Smooth muscle cell (in vitro differentiated cells): ENCODE measurements around the gene LFNG. TPM values are rescaled to one million over a fixed set of nuclear protein-coding genes. Genes with fewer than 3 reads are reported as not detected.
A peak's percentile ranks its signal among the peaks of the same experiment; 100 is the strongest.

Experiments used
- DNase-seq: peaks from one replicate; lab custom pipeline; 2025; ENCODE audit not compliant: unreplicated experiment; lab: John Stamatoyannopoulos, UW
- H2AFZ ChIP-seq: fragments of 200-600 bp; sonication (generic); 2 replicates; pipeline ENCODE4 v1.6.0; 2016; ENCODE audit warnings: antibody characterized with exemption, low read depth, mild to moderate bottlenecking
- H3F3A ChIP-seq: fragments of 200-600 bp; sonication (generic); 2 replicates; pipeline ENCODE4 v1.6.0; 2017; ENCODE audit warnings: antibody characterized with exemption, low read depth
- H3K27ac ChIP-seq: fragments of 200-600 bp; sonication (generic); 2 replicates; pipeline ENCODE4 v1.5.1; 2016; ENCODE audit warnings: low read depth, mild to moderate bottlenecking
- H3K27me3 ChIP-seq: fragments of 200-600 bp; sonication (generic); 2 replicates; pipeline ENCODE4 v1.6.1; 2016; ENCODE audit warnings: low read depth, mild to moderate bottlenecking
- H3K36me3 ChIP-seq: fragments of 200-600 bp; sonication (generic); 2 replicates; pipeline ENCODE4 v1.5.1; 2016; ENCODE audit warnings: low read depth
- H3K4me1 ChIP-seq: fragments of 200-600 bp; sonication (generic); 2 replicates; pipeline ENCODE4 v1.5.1; 2016; ENCODE audit warnings: low read depth
- H3K4me2 ChIP-seq: fragments of 200-600 bp; sonication (generic); 2 replicates; pipeline ENCODE4 v1.6.0; 2016; ENCODE audit warnings: mild to moderate bottlenecking
- H3K4me3 ChIP-seq: fragments of 200-600 bp; sonication (generic); 2 replicates; pipeline ENCODE4 v1.5.1; 2016; ENCODE audit warnings: mild to moderate bottlenecking
- H3K79me2 ChIP-seq: fragments of 200-600 bp; sonication (generic); 2 replicates; pipeline ENCODE4 v1.6.0; 2016; ENCODE audit warnings: low read depth, mild to moderate bottlenecking
- H3K9ac ChIP-seq: fragments of 200-600 bp; sonication (generic); 2 replicates; pipeline ENCODE4 v1.6.0; 2016; ENCODE audit warnings: low read depth
- H3K9me3 ChIP-seq: fragments of 200-600 bp; sonication (generic); replicated peaks from 2 replicates; pipeline ENCODE4 v1.5.1; 2016; ENCODE audit warnings: low read depth
- H4K20me1 ChIP-seq: fragments of 200-600 bp; sonication (generic); 2 replicates; pipeline ENCODE4 v1.6.0; 2016; ENCODE audit warnings: low read depth
- CTCF ChIP-seq: fragments of 200-600 bp; sonication (generic); IDR thresholded peaks from 2 replicates; pipeline ENCODE4 v1.5.1; 2017; ENCODE audit warnings: borderline replicate concordance, mild to moderate bottlenecking, antibody characterized with exemption; ENCODE audit not compliant: insufficient read depth, poor library complexity, severe bottlenecking
- WGBS: methylation state at CpG from one replicate; pipeline ENCODE4 v1.1.7; 2016; ENCODE audit warnings: low lambda C conversion rate; 5-methylcytosine and 5-hydroxymethylcytosine counted together
- polyA plus RNA-seq: library from polyadenylated mRNA; unstranded; fragments of >200 nt; fragmentation: Nextera tagmentation; extraction: Ambion mirVana; gene quantifications from 2 replicates; pipeline ENCODE4 v1.2.1, GENCODE V29; 2016
- total RNA-seq: library from RNA; depleted of rRNA; stranded (reverse); fragments of >200 nt; gene quantifications from 2 replicates; pipeline ENCODE4 v1.2.3, GENCODE V29; 2014

The LFNG gene
- total and polyA plus RNA-seq, 2 experiments from 2014 or later: 6.0 to 9.8 TPM

GRCh38 chr7:2523941-2524807, 4.6 kb downstream of the LFNG start:
- Histone ChIP-seq H3K27me3 (no peaks in the 10 kb centered on the region), H2AFZ (no peak overlapping the region), H3K79me2 (peaks cover 45% of the 10 kb centered on the region), H3K4me1 (peaks cover 56% of the 10 kb centered on the region), H3F3A (peaks cover 32% of the 10 kb centered on the region), H4K20me1 (peaks cover 89% of the 10 kb centered on the region), H3K9me3 (no peaks in the 10 kb centered on the region), H3K36me3 (no peaks in the 10 kb centered on the region), H3K4me3 (peak overlapping the region; percentile 59), H3K4me2 (peak overlapping the region; percentile 93), H3K27ac (peak overlapping the region; percentile 84), H3K9ac (peak overlapping the region; percentile 49)
- DNase-seq: no peak
- 35% methylated on average over 42 of the region's 51 CpGs for WGBS
- TF ChIP-seq CTCF: no peak

GRCh38 chr7:2524808-2525657, 5.5 kb downstream of the LFNG start:
- Histone ChIP-seq H4K20me1 (peaks cover 92% of the 10 kb centered on the region), H3K4me2 (peak overlapping the region; percentile 93), H3K27ac (peak overlapping the region; percentile 84)

GRCh38 chr7:2525658-2526630, 6.4 kb downstream of the LFNG start:
- H3K27ac ChIP-seq: no peak overlapping the region
- TF ChIP-seq CTCF: no peak
- H3K9me3 ChIP-seq: no peaks in the 10 kb centered on the region
- no peak overlapping the region for H2AFZ ChIP-seq
- no peaks in the 10 kb centered on the region for H3K27me3 ChIP-seq
- WGBS: 90% methylated on average over 36 of the region's 36 CpGs
- DNase-seq: no peak
- peaks cover 37% of the 10 kb centered on the region for H3F3A ChIP-seq
- no peaks in the 10 kb centered on the region for H3K36me3 ChIP-seq
- H3K4me3 ChIP-seq: no peak overlapping the region
- H3K4me1 ChIP-seq: peaks cover 65% of the 10 kb centered on the region
- H3K4me2 ChIP-seq: no peak overlapping the region
- peaks cover 83% of the 10 kb centered on the region for H4K20me1 ChIP-seq
- peaks cover 36% of the 10 kb centered on the region for H3K79me2 ChIP-seq
- H3K9ac ChIP-seq: no peak overlapping the region

More at GRCh38 chr7:2524808-2525657, 5.5 kb downstream of the LFNG start:
- 86% methylated on average over 47 of the region's 53 CpGs for WGBS
- Histone ChIP-seq H3F3A (peaks cover 38% of the 10 kb centered on the region), H3K9ac (no peak overlapping the region), H3K9me3 (no peaks in the 10 kb centered on the region), H3K4me1 (peaks cover 61% of the 10 kb centered on the region), H3K27me3 (no peaks in the 10 kb centered on the region), H3K79me2 (peaks cover 45% of the 10 kb centered on the region), H3K4me3 (no peak overlapping the region), H2AFZ (no peak overlapping the region), H3K36me3 (no peaks in the 10 kb centered on the region)
- no peak for DNase-seq
- TF ChIP-seq CTCF: no peak
